D721Med (cell line): ENCODE measurements around the gene DUSP28.

Experiments used
- DNase-seq: peaks from one replicate; pipeline ENCODE4 v3.0.0; 2011; ENCODE audit warnings: low spot score; ENCODE audit not compliant: insufficient read length
- FAIRE-seq: peaks from 2 replicates; lab custom pipeline; 2011; peaks lifted over from hg19 to GRCh38; lab: Jason Lieb, UNC
- CTCF ChIP-seq: IDR thresholded peaks from 2 replicates; pipeline ENCODE4 v1.5.1; 2012; ENCODE audit warnings: mild to moderate bottlenecking, control low read depth; ENCODE audit not compliant: insufficient read depth; ENCODE audit errors: missing control alignments

The DUSP28 gene

DNA sequence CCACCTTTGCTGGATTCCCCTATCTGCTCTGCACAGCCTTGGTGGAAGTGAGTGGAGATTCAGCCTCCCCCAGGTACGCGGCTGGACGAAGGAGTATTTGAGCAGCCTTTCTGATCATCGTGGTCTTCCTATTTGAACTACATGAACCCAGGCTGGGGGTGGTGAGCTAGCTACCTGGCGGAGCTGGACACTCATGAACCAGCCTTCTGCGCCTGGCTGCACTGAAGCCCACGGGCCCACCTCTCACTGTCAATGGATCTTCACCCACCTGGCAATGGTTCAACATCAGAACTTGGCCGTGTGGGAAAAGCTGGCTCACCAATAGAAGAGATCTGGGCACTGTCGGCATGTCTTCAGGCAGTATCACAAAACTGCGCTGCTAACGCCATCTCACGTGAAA, 37.8 kb upstream of the DUSP28 start:
- DNase-seq (no peak), FAIRE-seq (no peak)
- no peak for TF ChIP-seq CTCF

DNA sequence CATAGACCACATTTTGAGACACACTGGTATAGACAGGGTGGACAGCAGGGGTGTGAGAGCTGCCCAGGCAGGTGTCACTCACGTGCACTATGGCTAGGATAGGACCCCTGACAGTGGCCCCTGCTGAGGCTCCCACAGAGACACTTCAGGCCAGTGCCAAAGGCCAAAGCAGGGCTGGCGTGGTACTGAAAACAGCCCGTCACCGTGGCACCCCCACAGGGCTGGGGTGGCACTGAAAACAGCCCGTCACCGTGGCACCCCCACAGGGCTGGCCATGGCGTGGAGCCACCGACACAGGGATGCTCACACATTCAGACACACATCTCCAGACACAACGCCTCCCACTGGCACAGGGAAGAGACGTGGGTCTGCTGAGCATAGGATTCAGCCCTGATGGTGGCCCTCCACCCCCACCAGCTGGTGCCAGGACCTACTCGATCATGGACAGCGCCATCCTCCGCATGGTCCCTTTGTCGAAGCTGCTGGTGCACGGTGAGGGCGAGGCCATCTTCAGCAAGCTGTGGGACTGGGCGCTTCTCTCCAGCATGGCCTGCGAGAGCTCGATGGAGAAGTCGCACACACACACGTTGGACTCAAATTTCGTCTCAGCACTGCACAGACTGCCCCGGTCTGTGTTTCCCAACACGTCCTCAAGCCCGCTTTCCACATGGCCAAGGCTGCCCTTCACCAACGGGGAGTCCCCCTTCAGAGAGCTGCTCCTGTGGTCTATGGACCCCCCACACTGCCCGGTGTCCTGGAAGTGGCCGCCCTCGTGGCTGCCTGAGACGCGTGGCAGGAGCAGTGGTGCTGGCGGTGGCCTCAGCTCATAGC, 36.5 kb upstream of the DUSP28 start:
- FAIRE-seq, result no peak
- no peak for TF ChIP-seq CTCF

DNA sequence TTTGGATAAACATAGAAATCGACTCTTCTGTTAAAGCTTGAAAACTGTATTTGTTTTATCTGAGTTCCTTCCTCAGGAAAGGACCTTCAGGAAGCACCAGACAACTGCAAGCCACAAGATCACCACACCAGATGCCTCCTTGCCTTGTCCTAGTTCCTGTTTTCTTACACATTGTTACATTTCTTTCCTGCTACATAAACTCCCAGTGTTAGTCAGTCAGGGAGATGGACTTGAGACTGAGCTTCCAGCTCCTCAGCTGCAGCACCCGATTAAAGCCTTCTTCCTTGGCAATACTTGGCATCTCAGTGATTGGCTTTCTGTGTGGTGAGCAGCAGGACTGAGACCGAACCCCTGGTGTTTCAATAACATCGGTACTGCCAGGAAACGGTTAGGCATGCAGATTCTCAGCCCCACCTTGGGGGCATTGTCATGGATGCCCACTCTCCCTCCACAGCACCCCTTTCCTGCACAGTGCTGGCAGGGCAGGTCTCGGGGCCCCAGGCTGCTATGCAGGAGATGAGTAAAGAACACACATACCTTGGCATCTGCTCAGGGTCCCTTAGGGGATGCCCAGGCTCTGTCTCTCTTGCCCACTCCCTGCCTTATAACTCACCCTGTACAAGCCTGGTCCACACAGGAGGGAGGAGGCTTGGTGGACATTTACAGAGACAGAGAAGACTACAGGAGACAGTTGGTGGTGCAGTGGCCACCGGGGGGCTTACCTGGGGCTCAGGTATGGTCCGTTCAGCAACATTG, 35.0 kb upstream of the DUSP28 start:
- FAIRE-seq, result no peak
- no peak for DNase-seq
- no peak for TF ChIP-seq CTCF

More for the DNA sequence above, 36.5 kb upstream of the DUSP28 start:
- no peak for DNase-seq

- no peak for TF ChIP-seq CTCF
- FAIRE-seq (no peak), DNase-seq (no peak)
These were observed 34.4 kb upstream of the DUSP28 start for GRCh38 chr2:240525802-240526201.

DNA sequence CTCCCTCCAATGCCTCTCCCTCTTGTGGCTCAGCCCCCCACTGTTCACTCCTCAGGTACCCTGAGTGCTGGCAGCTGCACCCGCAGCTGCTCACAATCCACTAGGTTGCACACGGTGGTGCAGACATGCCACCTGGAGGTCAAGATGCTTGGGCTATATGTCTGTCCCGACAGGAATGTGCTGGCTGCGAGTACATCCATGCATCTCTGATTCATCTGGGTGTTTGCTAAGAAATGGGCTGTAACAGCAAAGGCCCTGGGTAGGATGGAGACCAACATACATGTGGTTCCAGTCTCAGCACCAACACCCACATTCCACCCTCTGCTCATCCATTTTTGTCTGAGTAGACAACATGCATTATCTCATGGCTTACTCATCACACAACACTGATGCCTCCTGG, 33.6 kb upstream of the DUSP28 start:
- FAIRE-seq (no peak), DNase-seq (no peak)
- TF ChIP-seq CTCF, result no peak

- DNase-seq, result no peak
- FAIRE-seq, result no peak
- TF ChIP-seq CTCF, result no peak
These were observed 32.9 kb upstream of the DUSP28 start for GRCh38 chr2:240527153-240527750.
